ENCODE results near the gene SPATS2.

Gene SPATS2

DNA sequence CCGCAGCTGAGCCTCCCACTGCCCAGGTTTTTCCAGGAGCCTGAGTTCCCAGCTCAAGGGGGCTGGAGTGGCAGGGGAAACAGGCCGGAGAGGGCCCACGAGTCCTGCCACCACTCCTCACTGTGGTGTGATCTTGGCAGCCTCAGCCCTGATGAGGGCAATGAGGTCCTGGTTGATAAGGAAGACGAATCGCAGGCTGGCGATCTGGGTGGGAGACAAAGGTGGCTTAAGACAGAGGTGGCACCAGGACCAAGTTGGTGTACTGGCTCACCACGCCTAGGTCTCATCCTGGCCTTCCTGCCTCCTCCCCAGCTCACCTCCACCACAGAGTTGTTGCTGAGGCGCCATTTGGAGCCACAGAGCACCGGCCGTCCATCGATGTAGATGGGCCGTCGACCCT is 191.3 kb downstream of the SPATS2 start:
- Histone ChIP-seq H3K9me3 (ENCODE audit: insufficient read depth, low read length) (no peaks in the 10 kb centered on the region), H3K27ac (ENCODE audit: low read depth, low read length) (no peak overlapping the region), H2AFZ (ENCODE audit: low read depth, low read length, severe bottlenecking) (no peak overlapping the region), H4K20me1 (ENCODE audit: low read depth, low read length) (no peaks in the 10 kb centered on the region), H3K4me3 (ENCODE audit: insufficient read depth, low read length, poor library complexity, severe bottlenecking) (no peak overlapping the region), H3K9me2 (replicated peaks; ENCODE audit: insufficient read depth, low read length) (no peaks in the 10 kb centered on the region), H3K27me3 (ENCODE audit: low read length) (no peaks in the 10 kb centered on the region), H3K36me3 (ENCODE audit: low read length) (no peaks in the 10 kb centered on the region), H3K79me2 (ENCODE audit: insufficient read depth, low read length) (no peaks in the 10 kb centered on the region), H3K9ac (ENCODE audit: low read length) (no peak overlapping the region), H3F3A (ENCODE audit: insufficient read depth) (no peaks in the 10 kb centered on the region), H3K4me2 (ENCODE audit: low read depth, low read length, poor library complexity, severe bottlenecking) (no peak overlapping the region)
- TF ChIP-seq EZH2phosphoT487 (conservative IDR thresholded peaks at IDR 0.05; ENCODE audit: low read length): no peak
- TF ChIP-seq, protein P1, sequence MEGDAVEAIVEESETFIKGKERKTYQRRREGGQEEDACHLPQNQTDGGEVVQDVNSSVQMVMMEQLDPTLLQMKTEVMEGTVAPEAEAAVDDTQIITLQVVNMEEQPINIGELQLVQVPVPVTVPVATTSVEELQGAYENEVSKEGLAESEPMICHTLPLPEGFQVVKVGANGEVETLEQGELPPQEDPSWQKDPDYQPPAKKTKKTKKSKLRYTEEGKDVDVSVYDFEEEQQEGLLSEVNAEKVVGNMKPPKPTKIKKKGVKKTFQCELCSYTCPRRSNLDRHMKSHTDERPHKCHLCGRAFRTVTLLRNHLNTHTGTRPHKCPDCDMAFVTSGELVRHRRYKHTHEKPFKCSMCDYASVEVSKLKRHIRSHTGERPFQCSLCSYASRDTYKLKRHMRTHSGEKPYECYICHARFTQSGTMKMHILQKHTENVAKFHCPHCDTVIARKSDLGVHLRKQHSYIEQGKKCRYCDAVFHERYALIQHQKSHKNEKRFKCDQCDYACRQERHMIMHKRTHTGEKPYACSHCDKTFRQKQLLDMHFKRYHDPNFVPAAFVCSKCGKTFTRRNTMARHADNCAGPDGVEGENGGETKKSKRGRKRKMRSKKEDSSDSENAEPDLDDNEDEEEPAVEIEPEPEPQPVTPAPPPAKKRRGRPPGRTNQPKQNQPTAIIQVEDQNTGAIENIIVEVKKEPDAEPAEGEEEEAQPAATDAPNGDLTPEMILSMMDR (IDR thresholded peaks at IDR 0.05; ENCODE audit: insufficient read depth, low read length, poor library complexity, severe bottlenecking): no peak

DNA sequence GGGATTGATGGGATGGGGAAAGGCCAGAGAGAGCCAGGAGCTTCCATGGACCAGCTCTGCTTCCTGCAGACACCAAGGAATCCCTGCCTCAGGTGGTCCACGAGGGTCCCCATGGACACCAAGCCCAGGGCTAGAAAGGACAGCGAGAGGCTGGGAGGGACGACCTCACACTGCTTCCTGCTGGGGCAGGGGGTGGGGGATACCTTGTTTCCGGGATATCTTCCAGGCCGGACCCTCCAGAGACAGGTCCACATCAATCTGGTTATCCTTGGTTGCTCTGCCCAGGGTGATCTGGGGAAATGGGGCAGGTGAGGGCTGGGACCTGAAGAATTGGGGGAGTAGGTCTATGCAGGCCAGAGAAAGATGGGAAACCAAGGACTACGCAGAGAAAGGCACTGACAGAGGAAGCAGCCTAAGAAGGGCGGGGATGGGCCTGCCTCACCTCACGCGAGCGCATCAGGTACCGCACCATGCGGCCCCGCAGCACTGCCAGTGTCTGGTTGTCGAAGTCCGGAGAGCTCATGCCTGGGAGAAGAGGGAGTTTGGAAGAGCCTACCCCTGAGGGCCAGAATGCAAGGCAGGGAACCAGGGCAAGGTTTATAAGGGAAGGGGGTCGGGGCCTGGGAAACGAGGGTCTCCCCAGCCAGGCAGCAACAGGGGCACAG is 191.9 kb downstream of the SPATS2 start:
- H3K4me3 ChIP-seq (ENCODE audit: insufficient read depth, low read length, poor library complexity, severe bottlenecking): no peak overlapping the region
- no peaks in the 10 kb centered on the region for H4K20me1 ChIP-seq (ENCODE audit: low read depth, low read length)
- no peaks in the 10 kb centered on the region for H3F3A ChIP-seq (ENCODE audit: insufficient read depth)
- H2AFZ ChIP-seq (ENCODE audit: low read depth, low read length, severe bottlenecking): no peak overlapping the region
- H3K79me2 ChIP-seq (ENCODE audit: insufficient read depth, low read length): no peaks in the 10 kb centered on the region
- no peaks in the 10 kb centered on the region for H3K27me3 ChIP-seq (ENCODE audit: low read length)
- no peak overlapping the region for H3K27ac ChIP-seq (ENCODE audit: low read depth, low read length)
- H3K4me2 ChIP-seq (ENCODE audit: low read depth, low read length, poor library complexity, severe bottlenecking): no peak overlapping the region
- H3K9ac ChIP-seq (ENCODE audit: low read length): no peak overlapping the region
- no peaks in the 10 kb centered on the region for H3K9me3 ChIP-seq (ENCODE audit: insufficient read depth, low read length)
- TF ChIP-seq, protein P1 (IDR thresholded peaks at IDR 0.05; ENCODE audit: insufficient read depth, low read length, poor library complexity, severe bottlenecking): no peak
- no peak for TF ChIP-seq EZH2phosphoT487 (conservative IDR thresholded peaks at IDR 0.05; ENCODE audit: low read length)
- no peaks in the 10 kb centered on the region for H3K9me2 ChIP-seq (replicated peaks; ENCODE audit: insufficient read depth, low read length)
- H3K36me3 ChIP-seq (ENCODE audit: low read length): no peaks in the 10 kb centered on the region

DNA sequence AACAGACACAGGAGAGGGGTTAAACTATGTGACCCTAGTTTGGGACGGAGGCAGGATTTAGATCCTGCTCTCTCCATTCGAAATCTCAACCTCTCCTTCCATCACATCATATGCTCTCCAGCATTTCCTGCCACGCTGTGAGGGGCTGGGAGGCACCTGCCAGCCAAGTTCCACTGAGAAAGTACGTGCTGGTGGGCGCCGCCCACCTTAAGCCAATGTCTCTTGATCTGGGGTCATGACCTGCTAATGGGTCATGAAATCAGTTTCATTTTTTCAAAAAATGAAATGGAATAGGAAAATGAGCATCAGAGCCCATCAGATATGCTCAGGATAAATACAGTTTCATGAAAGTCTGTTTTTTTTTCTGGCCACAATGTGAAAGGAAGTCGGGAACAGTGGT is 193.4 kb downstream of the SPATS2 start:
- H3K36me3 ChIP-seq (ENCODE audit: low read length): no peaks in the 10 kb centered on the region
- H3K9me3 ChIP-seq (ENCODE audit: insufficient read depth, low read length): no peaks in the 10 kb centered on the region
- no peak overlapping the region for H3K27ac ChIP-seq (ENCODE audit: low read depth, low read length)
- H3K4me2 ChIP-seq (ENCODE audit: low read depth, low read length, poor library complexity, severe bottlenecking): no peak overlapping the region
- H3K9ac ChIP-seq (ENCODE audit: low read length): no peak overlapping the region
- no peak for TF ChIP-seq EZH2phosphoT487 (conservative IDR thresholded peaks at IDR 0.05; ENCODE audit: low read length)
- TF ChIP-seq, protein P1 (IDR thresholded peaks at IDR 0.05; ENCODE audit: insufficient read depth, low read length, poor library complexity, severe bottlenecking): no peak
- peaks cover 6% of the 10 kb centered on the region; the same call in 1 of the 2 replicates for H3K79me2 ChIP-seq (ENCODE audit: insufficient read depth, low read length)
- no peaks in the 10 kb centered on the region for H3K27me3 ChIP-seq (ENCODE audit: low read length)
- no peaks in the 10 kb centered on the region for H4K20me1 ChIP-seq (ENCODE audit: low read depth, low read length)
- no peak overlapping the region for H2AFZ ChIP-seq (ENCODE audit: low read depth, low read length, severe bottlenecking)
- no peaks in the 10 kb centered on the region for H3K9me2 ChIP-seq (replicated peaks; ENCODE audit: insufficient read depth, low read length)
- H3K4me3 ChIP-seq (ENCODE audit: insufficient read depth, low read length, poor library complexity, severe bottlenecking): no peak overlapping the region
- H3F3A ChIP-seq (ENCODE audit: insufficient read depth): no peaks in the 10 kb centered on the region

All from SU-DHL-6 (cell line).